Muscle of arm (tissue), 14 donors: Measurements from ENCODE around the gene IFNA7. TPM values are rescaled to one million over a fixed set of nuclear protein-coding genes. Genes with fewer than 3 reads are reported as not detected.
"Not testable (repeated sequence)": the region's sequence is repeated elsewhere in the genome, so short reads cannot be mapped to it uniquely, and the experiment has no call there.

Experiments
- DNase-seq: peaks from one replicate; pipeline ENCODE4 v3.0.0-alpha.2; 2013
- long read RNA-seq, 11 donors: transcript quantifications; one replicate each; lab custom pipeline, GENCODE V29; 2026
- polyA plus RNA-seq, 12 donors: library from polyadenylated mRNA; unstranded; fragments of 120-200 nt; gene quantifications; one replicate each; pipeline ENCODE4 v1.2.1, GENCODE V29; 2013; ENCODE audit not compliant: insufficient read length in 12 of 12

Gene IFNA7
- not detected for polyA plus RNA-seq
- long read RNA-seq, donor 1: 0 reads
- long read RNA-seq, donor 2: 0 reads
- long read RNA-seq, donor 3: 0 reads
- long read RNA-seq, donor 4: 0 reads
- long read RNA-seq, donor 5: 0 reads
- long read RNA-seq, donor 6: 0 reads
- long read RNA-seq, donor 7: 0 reads
- long read RNA-seq, donor 8: 0 reads
- long read RNA-seq, donor 9: 0 reads
- long read RNA-seq, donor 10: 0 reads
- long read RNA-seq, donor 11: 0 reads

GRCh38 chr9:21202105-21202504, at the start of gene IFNA7:
TSS of gene IFNA7 (minus strand) at chr9:21202205. CDS start at chr9:21202165, 40 bp downstream.
- DNase-seq: not testable (repeated sequence)

- DNase-seq: no peak
These were observed 49.6 kb upstream of the IFNA7 start for GRCh38 chr9:21251638-21252037.

- no peak for DNase-seq
These were observed 49.2 kb upstream of the IFNA7 start for GRCh38 chr9:21251190-21251589.

- no peak for DNase-seq
These were observed 42.8 kb upstream of the IFNA7 start for GRCh38 chr9:21244836-21245235.

GRCh38 chr9:21239911-21240310, 37.9 kb upstream of the IFNA7 start, which contains the start of gene IFNA14:
TSS of gene IFNA14 (minus strand) at chr9:21240005. CDS start at chr9:21239935, 70 bp downstream.
- no peak for DNase-seq

GRCh38 chr9:21236360-21236714, 34.3 kb upstream of the IFNA7 start:
- not testable (repeated sequence) for DNase-seq

- peak; percentile 25 for DNase-seq
These were observed 33.7 kb upstream of the IFNA7 start for GRCh38 chr9:21235468-21236359.

GRCh38 chr9:21234153-21234687, 32.2 kb upstream of the IFNA7 start:
- no peak for DNase-seq

GRCh38 chr9:21233258-21233657, 31.3 kb upstream of the IFNA7 start:
- no peak for DNase-seq

- DNase-seq: no peak
These were observed 26.1 kb upstream of the IFNA7 start, which contains the start of gene IFNA17 for GRCh38 chr9:21228122-21228521. TSS of gene IFNA17 (minus strand) at chr9:21228222. CDS start at chr9:21228173, 49 bp downstream.

GRCh38 chr9:21217211-21217610, 15.2 kb upstream of the IFNA7 start, which contains the start of gene IFNA16:
TSS of gene IFNA16 (minus strand) at chr9:21217311. CDS start at chr9:21217305, 6 bp downstream.
- DNase-seq: not testable (repeated sequence)

GRCh38 chr9:21213411-21214326, 11.7 kb upstream of the IFNA7 start:
- DNase-seq: not testable (repeated sequence)

GRCh38 chr9:21212160-21212559, 10.2 kb upstream of the IFNA7 start:
- DNase-seq: not testable (repeated sequence)

- DNase-seq: not testable (repeated sequence)
These were observed 8.8 kb upstream of the IFNA7 start for GRCh38 chr9:21210782-21211181.

- no peak for DNase-seq
These were observed 8.3 kb upstream of the IFNA7 start for GRCh38 chr9:21210311-21210710.

- DNase-seq: not testable (repeated sequence)
These were observed 5.0 kb upstream of the IFNA7 start, which contains the start of gene IFNA10 for GRCh38 chr9:21207043-21207442. TSS of gene IFNA10 (minus strand) at chr9:21207143. CDS start at chr9:21207097, 46 bp downstream.

- no peak for DNase-seq
These were observed 3.2 kb upstream of the IFNA7 start for GRCh38 chr9:21205204-21205603.

GRCh38 chr9:21194867-21195776, 6.9 kb downstream of the IFNA7 start:
- DNase-seq: not testable (repeated sequence)

- DNase-seq: not testable (repeated sequence)
These were observed 14.5 kb downstream of the IFNA7 start, which contains the start of gene IFNA4 for GRCh38 chr9:21187487-21187886. TSS of gene IFNA4 (minus strand) at chr9:21187587. CDS start at chr9:21187531, 56 bp downstream.
